GM19025 (cell line): ENCODE data around the gene CYSTM1.
A peak's percentile ranks its signal among the peaks of the same experiment; 100 is the strongest.

Source experiments
- ATAC-seq: cut with Tn5 transposase; IDR thresholded peaks from one replicate; pipeline ENCODE4 v1.9.1; 2021; ENCODE audit warnings: mild to moderate bottlenecking, low read depth, moderate library complexity; ENCODE audit not compliant: unreplicated experiment

CYSTM1 gene, protein sequence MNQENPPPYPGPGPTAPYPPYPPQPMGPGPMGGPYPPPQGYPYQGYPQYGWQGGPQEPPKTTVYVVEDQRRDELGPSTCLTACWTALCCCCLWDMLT

DNA sequence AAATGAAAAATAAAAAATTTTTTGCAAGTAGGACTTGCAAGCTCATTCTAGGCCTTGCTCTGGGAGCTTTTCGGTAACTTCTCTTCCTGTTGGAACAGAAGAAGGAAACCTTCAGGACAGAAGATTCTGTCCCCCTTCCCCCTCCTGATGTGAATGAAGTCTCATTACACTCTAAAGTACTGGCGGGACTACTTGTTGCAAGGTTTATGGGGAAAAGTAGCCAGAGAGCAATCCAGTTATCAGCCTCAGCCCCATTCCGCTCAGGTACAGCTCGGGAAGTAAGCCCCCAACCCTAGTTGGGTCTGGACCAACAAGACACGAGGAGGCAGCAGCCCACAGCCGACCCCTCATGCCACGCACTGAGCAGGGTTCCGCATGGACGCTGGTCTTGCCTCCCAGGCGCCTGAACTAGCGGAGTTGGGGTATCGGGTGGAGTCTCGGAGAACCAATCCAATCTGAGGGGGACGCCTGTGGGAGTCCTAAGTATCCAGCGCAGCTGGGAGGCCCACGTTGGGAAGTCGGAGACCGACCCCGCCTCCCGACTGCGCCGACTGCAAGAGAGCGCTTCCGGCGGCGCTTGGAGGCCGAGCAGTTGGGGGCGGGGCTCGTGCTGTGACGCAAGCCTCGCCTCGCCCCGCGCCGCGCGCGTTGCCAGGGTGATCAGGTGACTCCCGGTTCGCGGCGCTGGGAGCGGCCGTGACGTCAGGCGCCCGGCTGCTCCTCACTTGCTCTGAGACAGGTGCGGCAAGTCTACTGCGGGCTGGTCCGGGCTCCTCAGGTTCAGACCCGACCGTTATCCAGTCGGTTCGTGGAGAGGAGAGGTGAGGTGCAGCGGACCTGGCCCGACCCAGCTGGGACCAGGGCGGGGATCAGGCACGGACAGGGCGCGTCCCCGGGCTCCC is at the start of gene CYSTM1:
Gene CYSTM1 (plus strand): TSS at position 724 of the 902 bp plus-strand sequence. CDS start 19,278 bp downstream, outside the sequence.
- peak; percentile 92 for ATAC-seq

DNA sequence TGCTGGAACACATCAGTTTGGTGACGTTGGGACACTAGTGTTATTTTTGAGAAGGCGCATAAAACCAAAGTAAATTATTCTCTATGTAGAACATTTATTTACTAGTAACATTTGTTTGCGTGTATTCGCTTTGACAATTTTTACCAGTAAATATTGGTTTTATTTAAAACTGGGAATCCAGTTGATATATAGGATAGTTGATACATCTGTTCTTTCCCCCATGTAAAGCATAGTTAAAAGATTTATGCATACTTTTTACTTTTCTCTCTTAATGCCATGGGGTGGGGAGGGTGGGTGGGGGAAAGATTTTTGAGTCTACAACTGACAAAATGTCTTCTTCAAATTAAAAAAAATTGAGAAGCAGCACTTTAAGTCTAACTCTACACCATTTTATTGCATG is 49.4 kb upstream of the CYSTM1 start, which contains the start of gene IGIP:
Gene IGIP (plus strand): TSS at position 301 of the 400 bp plus-strand sequence. CDS start 2,540 bp downstream, outside the sequence.
- ATAC-seq = no peak

DNA sequence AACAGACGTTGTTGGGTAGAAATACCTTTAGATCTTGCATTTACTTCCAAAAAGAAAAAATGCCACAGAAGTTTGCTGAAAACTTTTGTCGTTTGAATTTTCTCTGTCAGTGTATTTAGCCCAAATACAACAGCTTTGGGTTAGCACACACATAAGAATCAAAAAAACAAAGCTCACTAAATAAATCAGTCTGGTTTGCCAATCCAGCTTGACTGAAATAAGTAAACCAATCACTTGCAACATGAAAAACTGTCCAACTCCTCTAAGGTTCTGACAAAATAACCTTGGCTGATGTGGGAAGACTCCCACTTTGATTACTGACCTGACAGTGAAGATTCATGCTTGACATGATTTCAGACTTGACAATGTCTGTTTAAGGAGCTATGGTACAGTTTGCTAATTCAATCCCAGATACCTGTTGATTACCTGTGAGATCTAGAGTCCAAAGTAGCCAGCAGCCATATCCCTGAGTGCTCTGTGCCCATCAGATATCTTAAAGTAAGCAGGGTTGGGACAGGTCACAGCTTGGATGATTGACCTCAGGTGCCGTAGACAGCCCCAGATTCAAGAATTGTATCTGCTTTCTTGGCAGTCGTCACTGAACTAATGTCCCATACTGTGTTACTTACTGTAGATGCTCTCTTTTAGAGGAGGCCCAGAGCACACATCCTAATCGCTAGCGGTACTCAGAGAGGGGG is 48.5 kb upstream of the CYSTM1 start:
- ATAC-seq = no peak

DNA sequence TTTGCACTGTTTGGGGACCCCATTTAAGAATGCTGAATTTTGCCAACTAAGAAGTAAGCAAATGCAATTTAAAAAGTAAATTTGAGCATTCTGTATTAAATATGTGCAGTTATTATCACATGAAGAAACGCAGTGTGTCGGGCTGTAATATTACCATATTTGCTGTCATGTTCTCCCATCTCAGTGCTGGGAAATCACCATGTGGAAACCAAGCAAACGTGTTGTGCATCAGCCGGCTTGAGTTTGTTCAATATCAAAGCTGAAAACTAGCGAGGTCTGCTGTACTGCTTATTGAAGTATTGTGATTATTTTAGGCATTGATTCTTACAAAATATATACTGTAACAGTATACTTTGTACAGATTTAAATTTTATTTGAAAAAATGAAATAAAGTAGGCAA is 46.6 kb upstream of the CYSTM1 start:
- no peak for ATAC-seq

DNA sequence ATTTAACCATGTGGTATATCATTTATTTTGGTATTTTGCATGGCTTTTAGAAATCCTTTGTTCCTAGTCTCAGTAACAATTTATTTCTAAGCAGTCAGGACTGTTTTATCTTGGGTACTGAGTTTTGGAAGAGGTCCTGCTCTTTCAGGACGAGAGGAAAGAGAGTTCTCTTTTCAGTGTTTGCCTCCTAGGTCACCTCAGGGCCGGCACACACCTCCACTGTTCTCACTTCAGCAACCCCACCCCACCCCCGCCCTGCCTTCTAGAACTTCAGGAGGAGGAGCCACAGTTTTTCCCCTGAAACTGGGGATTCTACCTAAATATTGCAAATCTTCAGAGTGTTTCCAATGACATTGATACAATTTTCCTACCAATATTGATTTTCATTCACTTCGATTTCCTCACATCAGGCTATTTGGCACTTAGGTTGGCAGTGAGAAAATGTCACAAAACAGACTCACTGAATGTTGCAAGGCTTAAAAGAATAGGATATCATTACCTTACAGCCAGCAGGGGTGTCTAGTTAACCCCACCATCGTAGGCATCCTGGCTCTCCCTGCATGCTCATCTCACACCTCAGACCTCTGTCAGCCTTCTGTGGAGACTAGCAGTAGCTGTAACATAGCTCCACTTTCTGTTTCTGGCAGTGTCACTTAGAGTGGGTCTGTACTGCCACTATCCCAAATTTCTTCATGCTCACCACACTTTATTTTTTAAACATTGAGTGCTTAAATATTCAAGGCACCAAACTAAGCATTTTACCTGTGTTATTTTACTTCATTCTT is 43.8 kb upstream of the CYSTM1 start:
- ATAC-seq = no peak

DNA sequence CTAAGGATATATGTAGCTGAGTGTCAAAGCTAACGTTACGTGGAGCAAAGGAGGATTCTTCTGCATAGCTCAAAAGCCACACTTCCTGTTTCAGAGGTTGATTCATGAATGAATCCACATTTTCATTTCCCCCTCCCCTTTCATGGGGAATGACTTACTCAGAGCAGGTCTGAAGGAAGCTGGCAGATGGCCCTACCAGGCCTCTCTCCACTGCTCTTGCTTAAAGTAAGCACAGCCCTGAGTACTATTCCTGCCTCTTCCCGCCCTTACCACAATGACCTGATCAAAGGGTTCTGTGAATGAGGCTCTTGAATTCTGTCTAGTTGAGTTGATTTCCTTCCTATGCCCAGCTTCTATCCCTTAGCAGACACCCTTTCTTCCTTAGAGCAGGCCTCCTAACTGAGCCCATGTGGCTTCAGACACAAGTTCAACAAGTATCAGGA is 43.0 kb upstream of the CYSTM1 start:
- ATAC-seq = no peak

DNA sequence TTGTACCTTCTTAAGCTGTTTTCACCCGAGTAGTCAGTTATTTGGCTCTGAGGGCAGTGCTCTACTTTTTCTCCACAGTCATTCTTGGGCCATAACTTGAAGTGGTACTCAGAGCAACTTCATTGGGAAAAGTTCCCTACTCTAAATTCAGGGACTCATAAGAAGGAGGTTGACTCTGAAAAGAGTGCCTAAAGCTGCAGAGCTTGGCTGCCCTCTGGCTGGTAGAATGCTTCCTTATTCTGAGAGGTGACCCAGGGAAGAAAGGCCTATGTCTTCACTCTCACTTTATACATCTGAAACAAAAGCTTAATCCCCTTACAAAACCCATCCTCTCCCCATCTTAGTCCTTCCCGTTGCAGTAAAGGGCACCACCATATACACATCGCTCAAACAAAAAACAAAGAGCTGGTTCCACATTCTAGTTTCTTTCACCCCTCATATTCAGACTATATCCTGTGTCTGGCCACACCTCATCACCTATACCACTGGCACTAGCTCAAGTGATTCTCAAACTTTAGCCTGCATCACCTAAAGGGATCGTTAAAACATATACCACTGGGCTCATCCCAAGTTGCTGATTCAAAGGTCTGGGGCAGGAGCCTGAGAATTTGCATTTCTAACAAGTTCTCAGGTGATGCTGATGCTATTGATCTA is 41.3 kb upstream of the CYSTM1 start:
- no peak for ATAC-seq

DNA sequence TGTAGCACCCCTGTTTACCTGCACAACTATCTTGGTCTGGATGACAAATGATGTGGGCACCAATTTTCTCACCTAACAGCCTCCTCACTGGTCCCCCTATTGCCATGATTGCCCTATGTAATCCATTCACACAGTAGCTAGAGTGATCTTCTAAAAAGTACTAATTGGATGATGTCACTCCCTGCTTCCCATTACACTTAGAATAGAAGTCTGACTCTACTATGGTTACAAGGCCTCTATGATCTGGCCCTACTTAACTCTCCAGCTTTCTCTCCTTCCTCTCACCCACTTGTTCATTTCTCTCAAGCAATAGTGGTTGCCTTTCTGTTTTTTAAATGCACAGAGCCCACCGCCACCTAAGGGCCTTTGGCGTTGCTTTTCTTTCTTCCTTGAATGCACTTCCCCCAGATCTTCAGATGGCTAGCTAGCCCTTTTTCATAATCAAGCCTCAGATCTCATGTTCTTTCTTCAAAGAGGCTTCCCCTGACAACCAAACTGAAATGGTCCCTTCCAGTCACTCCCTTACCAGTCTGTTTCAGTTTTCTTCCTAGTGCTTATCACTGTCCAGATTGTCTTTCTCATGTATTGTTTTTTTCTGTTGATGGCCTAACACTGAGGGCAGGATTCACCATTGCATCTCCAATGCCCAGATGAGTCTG is 40.6 kb upstream of the CYSTM1 start:
- no peak for ATAC-seq

DNA sequence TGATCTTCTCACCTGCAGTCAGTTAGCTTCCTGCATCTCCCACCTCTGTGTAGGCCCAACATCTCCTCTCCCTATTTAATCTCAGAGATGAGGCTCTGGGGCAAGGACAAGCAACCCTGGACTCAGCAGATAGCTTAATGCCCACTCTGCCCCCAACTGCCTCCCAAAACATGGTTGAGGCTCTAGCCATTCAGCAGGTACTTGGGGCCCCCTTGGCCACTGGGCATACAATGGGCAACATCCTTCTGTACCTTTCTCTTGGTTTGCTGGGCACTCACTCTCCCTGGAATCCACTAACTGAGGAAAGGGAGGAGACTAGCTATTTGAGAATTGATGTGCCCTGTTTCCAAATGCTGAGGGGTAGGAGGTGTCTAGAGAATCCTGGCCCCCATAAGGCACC is 39.9 kb upstream of the CYSTM1 start:
- no peak for ATAC-seq

DNA sequence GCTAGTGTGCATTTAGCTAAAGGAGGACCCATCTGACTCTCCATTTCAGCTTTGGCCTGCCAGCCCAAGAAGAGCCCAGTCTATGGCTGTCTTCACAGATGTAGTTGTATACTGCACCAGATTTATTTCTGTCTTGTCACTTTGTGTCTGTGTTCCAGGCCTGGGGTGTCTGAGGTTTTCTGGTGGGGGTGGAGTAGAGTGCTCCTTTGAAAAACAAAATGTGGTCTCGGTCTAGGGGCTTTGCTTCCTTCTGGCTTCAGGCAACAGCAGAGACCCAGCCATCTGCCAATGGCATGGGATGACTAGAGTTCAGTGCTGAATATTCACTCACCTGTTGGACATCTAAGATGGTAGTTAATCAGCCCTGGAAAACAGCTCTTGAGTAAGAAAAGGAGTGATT is 38.4 kb upstream of the CYSTM1 start:
- ATAC-seq = no peak

DNA sequence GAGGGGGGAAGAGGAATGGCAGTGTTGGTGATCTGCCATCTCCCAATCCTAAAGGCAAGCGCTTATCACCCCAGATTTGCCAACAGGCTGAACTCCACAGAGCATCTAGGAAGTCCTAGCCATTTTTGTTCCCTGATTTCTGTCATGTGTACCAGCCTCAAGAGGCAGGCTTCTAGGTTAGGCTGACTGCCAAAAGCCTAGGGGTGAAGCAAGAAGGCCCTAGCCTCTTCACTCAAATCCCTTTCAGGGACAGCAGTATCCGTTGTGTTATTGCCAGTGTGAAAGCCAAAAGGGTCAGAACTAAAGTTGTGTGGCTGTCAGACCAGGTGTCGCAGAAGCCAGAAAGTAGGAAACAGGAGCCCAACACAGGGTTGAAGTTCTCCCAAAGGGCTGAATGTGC is 34.6 kb upstream of the CYSTM1 start:
- ATAC-seq = no peak

DNA sequence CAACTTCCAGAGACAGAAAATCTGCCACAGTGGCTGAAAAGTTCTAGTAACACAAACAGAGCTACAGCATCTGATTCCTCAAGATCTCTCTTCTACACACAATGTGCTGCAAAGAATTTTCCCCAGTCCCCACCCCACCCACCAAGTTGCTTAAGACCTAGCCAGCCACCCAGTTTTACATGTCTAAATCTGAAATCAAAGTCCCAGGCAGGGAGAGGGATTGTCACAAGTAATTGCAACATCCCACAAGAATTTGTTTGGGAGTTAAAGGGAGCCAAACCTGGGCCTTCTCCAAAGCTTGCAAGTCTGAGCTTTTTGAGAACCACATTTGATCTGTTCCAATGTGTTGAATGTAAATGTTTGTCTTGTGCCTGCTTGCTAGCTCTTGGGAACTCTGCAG is 33.7 kb upstream of the CYSTM1 start:
- ATAC-seq = no peak

DNA sequence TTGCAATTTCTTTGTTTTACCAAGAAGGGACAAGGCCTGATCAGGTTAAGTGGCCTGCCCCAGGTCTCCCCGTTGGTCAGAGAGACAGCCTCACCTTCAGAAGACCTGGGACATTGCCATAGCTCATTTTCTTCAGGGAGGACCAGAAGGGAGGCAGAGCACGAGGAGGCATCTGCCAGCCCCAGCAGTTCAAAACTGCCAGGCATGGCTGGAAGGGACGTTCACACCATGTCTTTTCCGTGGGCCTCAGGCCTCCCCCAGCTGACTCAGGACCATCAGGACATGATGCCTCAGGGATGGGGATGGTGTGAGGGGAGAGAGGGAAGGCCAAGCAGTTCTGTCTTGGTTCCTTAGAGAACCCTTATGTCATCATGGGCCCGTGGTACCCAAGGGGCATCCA is 32.7 kb upstream of the CYSTM1 start:
- ATAC-seq = no peak

DNA sequence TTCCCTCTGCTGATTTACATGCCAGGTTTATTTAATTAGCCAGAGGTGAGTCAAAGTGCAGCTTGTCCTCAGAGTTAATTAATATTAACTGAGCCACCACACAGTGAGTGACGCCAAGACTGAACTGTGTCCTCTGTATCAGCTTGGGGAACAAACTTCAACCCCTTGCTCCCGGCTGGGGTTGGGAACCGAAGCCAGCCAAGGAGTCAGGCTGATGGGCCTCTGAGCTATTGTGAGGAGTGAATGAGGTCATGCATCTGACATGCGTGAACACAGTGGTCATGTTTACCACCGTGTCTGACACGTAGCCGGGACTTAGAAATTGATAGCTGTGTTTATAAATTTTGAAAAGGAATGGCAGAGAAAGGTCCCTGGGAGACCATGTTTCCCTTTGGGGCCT is 32.1 kb upstream of the CYSTM1 start:
- ATAC-seq = no peak

DNA sequence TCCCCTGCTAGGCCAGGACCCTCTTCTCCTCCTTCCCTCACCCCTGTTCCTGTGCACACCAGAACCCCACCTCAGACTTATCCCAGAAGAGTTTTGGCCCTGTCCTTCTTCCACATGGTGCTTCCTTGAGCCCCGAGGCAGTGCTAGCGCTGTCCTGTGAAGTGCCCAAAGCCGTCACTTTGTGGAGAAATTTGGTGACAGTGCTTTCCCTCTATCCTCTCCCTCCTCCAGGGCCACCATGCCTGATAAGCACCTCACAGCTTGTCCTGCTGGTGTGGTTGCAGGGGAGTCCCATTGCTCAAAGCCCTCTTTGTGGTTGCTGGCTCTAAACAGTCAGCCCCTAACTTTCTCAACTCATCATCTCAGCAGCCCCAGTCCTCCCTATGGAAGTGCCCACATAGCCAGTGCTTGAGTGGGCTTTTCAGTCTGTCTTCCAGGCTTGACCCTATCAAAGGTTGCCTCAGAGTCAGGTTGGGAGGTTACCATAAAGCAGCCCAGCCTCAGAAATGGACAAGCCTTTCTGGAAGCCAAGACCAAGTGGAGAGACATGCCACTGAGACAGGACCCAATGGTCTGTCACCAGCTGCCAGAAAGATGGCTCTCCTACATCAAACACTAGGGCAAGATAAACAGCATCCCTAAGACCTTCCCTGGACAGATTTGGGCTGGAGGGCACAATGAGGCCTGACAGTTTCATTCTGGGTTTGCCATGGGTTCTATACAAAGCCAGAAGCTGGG is 31.3 kb upstream of the CYSTM1 start:
- no peak for ATAC-seq

DNA sequence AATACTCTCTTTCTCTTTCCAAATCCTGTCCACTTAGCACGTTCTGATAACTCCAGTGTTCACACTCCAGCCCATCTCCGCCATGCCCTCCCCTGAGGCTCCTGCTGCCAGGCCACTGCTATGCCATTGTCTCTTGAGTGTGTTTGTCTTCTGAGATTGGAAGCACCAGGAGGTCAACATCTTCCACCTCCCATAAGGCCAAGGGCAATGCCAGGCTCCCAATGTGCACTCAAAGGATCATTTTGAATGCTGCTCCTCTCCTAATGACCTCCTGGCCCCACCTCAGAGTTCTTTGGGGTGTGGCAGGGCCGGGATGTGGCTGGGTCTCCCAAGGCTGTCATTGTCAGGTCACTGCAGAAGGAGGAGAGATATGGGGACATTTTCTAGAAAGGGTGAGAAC is 29.7 kb upstream of the CYSTM1 start:
- ATAC-seq = no peak

DNA sequence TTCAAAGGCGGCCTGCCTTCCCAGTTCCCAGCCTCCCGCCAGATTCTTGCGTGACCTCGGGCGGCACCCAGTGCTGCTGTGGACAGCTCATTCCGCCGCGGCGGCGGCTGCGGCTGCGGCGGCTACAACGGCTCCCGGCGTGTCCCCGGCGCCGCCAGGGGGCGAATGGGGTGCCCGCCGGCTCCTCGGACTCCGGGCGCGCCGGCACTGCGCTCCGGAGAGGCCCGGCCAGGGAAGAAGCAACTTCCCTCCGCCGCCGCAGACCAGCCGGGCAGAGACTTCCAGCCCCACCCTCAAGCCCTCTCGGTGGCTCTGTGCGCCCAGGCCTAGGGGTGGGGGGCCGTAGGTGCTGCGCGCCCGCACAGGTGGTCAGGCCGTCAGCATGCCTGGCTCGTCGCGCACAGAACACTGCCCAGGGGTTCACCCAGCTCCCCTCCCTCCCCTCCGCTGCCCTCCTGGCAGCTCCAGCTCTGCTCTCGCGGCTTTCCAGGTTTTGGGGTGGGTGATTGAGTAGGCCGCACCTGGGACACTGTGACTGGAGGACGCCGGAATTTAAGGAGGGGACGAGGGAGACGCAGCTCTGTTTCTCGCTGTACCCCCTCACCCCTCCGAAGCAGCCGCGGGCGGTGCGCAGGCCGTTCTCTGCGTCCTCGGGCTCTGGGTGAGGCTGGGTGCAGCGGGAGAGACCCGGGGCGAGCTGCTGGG is 29.0 kb upstream of the CYSTM1 start:
- ATAC-seq = no peak

DNA sequence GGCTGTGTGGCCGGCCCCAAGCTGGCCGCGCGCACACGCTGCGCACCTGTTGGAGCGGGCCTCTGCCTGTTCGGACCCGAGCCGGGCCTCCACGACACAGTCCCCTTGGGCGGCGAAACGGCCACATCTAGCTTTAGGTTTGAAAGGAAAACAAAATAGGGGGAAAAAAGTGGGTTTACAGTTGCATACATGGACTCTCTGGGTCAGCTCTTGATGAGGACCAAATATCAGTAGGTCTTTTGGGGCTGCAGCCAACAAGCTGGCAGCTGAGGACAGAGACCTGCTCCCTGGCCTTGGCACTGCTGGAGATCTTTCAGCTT is 28.5 kb upstream of the CYSTM1 start:
- ATAC-seq = no peak

DNA sequence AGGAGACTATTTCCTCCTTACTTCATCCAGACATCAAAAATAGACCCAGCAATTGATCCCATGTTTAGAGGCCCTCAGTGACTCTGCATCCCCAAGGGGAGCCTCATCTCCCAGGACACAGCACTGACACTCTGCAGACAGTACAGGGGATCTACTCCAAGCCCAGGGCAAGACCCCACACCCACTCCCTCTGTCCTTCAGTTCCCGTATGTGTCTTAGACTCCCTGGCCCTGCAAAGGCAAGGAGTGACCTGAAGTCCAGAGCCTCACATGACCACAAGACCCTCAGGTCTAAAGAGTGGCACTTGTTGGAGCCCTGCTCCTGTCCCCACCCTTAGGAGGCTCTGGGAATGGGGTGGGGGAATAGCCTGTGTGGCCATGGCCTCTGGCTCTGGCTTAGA is 27.5 kb upstream of the CYSTM1 start:
- ATAC-seq = no peak
